Measurements from ENCODE around the gene SLC25A22.

GRCh38 chr11:765802-766091 is 32.3 kb downstream of the SLC25A22 start:
- TF ChIP-seq CTCF (conservative IDR thresholded peaks at IDR 0.05) (no peak), ZFX (IDR thresholded peaks at IDR 0.05) (no peak)

Data from C4-2B (cell line).